Left ventricle myocardium inferior (tissue), 1 donor: Measurements from ENCODE around the gene IMPG2. TPM values are rescaled to one million over a fixed set of nuclear protein-coding genes. Genes with fewer than 3 reads are reported as not detected.

Experiments used
- DNase-seq: peaks from one replicate; pipeline ENCODE4 v3.0.0-alpha.2; 2020
- H3K27ac ChIP-seq: fragments of 200-600 bp; replicated peaks from 2 replicates; pipeline ENCODE4 v1.8.0; 2021
- H3K27me3 ChIP-seq: fragments of 200-600 bp; 2 replicates; pipeline ENCODE4 v1.8.0; 2021; ENCODE audit warnings: low read depth
- H3K36me3 ChIP-seq: fragments of 200-600 bp; 2 replicates; pipeline ENCODE4 v1.8.0; 2021
- H3K4me1 ChIP-seq: fragments of 200-600 bp; 2 replicates; pipeline ENCODE4 v1.8.0; 2021
- H3K4me3 ChIP-seq: fragments of 200-600 bp; 2 replicates; pipeline ENCODE4 v1.8.0; 2021; ENCODE audit warnings: mild to moderate bottlenecking, moderate library complexity
- H3K9me3 ChIP-seq: fragments of 200-600 bp; replicated peaks from 2 replicates; pipeline ENCODE4 v1.8.0; 2021
- intact Hi-C: fragments of 100-400 bp; cut with micrococcal nuclease; formaldehyde crosslinking; loops from one replicate; pipeline ENCODE4 v1.11.0; 2022
- total RNA-seq: library from RNA; stranded (reverse); fragmentation: NEBNext Ultra II Directional; extraction: Animal tissue kit (Norgen Biotek cat#: 25700); gene quantifications from one replicate; pipeline ENCODE4 v1.2.1, GENCODE V29; 2021
- TF ChIP-seq, protein P1 (sequence below): fragments of 200-600 bp; IDR thresholded peaks from 2 replicates; pipeline ENCODE4 v1.8.0; 2021; ENCODE audit warnings: antibody characterized with exemption, mild to moderate bottlenecking, borderline replicate concordance
- donor health status: DM: no; HTN: yes; CAD: no; lungs with severe emphysema.

IMPG2 gene
- total RNA-seq, 1 donor from 2014 or later, result 0.11 TPM

DNA sequence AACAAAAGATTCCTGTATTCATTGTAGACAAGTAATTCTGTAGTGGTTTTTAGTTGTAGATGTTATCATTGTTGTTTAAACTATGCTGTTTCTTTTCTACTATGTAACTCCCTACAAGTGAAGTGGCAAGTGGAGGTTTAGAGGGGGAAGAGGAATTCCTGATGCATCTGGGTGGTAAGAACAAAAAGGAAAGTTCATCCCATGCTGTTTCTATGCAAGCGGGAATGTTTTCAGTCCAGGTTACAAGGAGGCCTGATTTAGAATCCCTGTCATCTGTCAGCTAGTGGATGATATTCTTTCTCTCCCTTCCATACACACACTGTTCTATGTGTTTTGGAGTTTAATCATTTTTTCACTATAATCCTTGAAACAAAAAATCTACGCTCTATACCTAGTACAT lies 67.4 kb downstream of the IMPG2 start:
- H3K4me3 ChIP-seq, result no peak overlapping the region
- DNase-seq, result no peak
- no peaks in the 10 kb centered on the region for H3K4me1 ChIP-seq
- TF ChIP-seq, protein P1, sequence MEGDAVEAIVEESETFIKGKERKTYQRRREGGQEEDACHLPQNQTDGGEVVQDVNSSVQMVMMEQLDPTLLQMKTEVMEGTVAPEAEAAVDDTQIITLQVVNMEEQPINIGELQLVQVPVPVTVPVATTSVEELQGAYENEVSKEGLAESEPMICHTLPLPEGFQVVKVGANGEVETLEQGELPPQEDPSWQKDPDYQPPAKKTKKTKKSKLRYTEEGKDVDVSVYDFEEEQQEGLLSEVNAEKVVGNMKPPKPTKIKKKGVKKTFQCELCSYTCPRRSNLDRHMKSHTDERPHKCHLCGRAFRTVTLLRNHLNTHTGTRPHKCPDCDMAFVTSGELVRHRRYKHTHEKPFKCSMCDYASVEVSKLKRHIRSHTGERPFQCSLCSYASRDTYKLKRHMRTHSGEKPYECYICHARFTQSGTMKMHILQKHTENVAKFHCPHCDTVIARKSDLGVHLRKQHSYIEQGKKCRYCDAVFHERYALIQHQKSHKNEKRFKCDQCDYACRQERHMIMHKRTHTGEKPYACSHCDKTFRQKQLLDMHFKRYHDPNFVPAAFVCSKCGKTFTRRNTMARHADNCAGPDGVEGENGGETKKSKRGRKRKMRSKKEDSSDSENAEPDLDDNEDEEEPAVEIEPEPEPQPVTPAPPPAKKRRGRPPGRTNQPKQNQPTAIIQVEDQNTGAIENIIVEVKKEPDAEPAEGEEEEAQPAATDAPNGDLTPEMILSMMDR, result no peak
- no peaks in the 10 kb centered on the region for H3K9me3 ChIP-seq
- H3K27ac ChIP-seq, result no peak overlapping the region
- intact Hi-C loops, result no loop called here
- no peaks in the 10 kb centered on the region for H3K27me3 ChIP-seq
- no peaks in the 10 kb centered on the region for H3K36me3 ChIP-seq

DNA sequence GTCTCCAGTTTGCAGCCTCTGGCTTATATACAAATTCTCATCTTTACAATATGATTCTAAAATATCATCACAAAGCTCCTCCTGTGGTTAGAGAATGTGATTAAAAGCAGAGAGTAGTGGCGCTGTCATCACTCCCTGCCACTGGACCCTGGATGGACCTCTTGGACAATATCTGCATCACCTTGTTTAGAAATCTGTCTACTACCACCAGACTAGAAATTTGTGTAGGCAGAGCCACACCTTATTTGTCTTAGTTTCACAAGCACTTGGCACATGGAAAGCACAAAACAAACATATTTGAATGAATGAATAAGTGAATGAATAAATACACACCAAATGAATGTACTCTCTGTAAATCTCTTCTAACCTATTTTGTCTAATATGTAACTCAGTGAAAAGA lies 68.1 kb downstream of the IMPG2 start:
- H3K9me3 ChIP-seq, result no peaks in the 10 kb centered on the region
- no peaks in the 10 kb centered on the region for H3K27me3 ChIP-seq
- TF ChIP-seq, protein P1, result no peak
- no peak overlapping the region for H3K27ac ChIP-seq
- no peaks in the 10 kb centered on the region for H3K4me1 ChIP-seq
- no peak overlapping the region for H3K4me3 ChIP-seq
- DNase-seq, result no peak
- H3K36me3 ChIP-seq, result no peaks in the 10 kb centered on the region
- intact Hi-C loops, result no loop called here

DNA sequence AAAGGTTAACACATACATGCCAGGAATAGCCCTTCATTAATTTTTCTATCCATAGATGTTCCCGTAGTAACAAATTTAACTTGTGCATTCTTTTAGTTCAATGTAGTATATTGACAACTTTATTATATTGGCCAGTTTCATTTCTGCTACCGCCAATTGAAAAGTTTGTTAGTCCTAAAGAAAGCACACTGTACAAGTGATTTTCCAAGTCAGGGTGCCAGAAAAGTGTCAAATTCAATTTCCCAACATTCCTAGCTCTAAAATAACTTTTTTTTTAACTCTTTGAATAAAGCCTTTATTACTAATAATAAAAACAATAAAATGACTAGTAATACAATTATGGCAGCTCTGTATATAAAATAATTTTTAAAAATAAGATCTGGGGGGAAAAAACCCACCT lies 68.9 kb downstream of the IMPG2 start:
- intact Hi-C loops, result no loop called here
- no peaks in the 10 kb centered on the region for H3K4me1 ChIP-seq
- no peaks in the 10 kb centered on the region for H3K36me3 ChIP-seq
- no peak overlapping the region for H3K4me3 ChIP-seq
- TF ChIP-seq, protein P1, result no peak
- no peak overlapping the region for H3K27ac ChIP-seq
- H3K9me3 ChIP-seq, result no peaks in the 10 kb centered on the region
- H3K27me3 ChIP-seq, result no peaks in the 10 kb centered on the region
- no peak for DNase-seq

DNA sequence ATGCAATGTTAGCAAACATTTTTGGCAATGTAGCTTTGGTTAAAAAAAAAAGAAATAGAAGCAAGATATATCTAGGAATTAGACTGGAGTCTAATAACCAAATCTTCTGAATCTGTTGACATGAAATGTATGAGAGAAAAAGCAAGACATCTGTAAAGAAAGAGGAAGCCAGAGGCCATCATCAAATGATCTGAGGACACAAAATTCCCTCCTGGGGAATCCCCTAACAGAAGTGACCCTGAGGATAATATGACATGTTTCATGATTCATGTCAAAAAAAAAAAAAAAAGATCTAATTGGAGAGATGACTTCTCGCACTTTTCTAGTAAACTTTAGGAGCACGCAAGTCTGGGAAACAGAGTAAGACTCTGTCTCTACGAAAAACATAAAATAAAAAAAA lies 70.9 kb downstream of the IMPG2 start:
- Histone ChIP-seq H3K27me3 (no peaks in the 10 kb centered on the region), H3K4me3 (no peak overlapping the region), H3K4me1 (no peaks in the 10 kb centered on the region), H3K9me3 (no peaks in the 10 kb centered on the region), H3K36me3 (no peaks in the 10 kb centered on the region), H3K27ac (no peak overlapping the region)
- intact Hi-C loops, result no loop called here
- DNase-seq, result no peak
- TF ChIP-seq, protein P1, result no peak

DNA sequence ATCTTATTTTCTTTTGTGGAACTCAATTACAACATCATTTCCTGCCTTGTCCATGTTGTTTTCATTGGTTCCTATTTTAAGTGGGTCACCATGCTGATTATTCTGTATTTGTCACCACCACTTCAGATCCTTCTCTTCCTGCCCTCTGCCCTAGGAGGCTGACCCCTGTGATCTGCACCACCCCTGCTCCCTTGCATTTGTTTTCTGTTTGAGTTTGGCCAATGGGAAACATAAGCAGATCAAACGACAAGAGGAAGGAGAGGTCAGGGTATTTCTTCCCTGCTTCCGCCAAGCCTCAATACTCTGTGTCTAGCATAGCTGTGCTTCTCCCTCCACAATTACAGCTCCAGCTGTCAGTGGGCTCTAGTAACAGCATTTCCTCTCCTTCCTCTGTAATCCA lies 71.6 kb downstream of the IMPG2 start:
- H3K4me3 ChIP-seq, result no peak overlapping the region
- H3K36me3 ChIP-seq, result no peaks in the 10 kb centered on the region
- H3K27me3 ChIP-seq, result no peaks in the 10 kb centered on the region
- no peaks in the 10 kb centered on the region for H3K9me3 ChIP-seq
- H3K27ac ChIP-seq, result no peak overlapping the region
- H3K4me1 ChIP-seq, result no peaks in the 10 kb centered on the region
- no peak for DNase-seq
- intact Hi-C loops, result no loop called here
- TF ChIP-seq, protein P1, result no peak

DNA sequence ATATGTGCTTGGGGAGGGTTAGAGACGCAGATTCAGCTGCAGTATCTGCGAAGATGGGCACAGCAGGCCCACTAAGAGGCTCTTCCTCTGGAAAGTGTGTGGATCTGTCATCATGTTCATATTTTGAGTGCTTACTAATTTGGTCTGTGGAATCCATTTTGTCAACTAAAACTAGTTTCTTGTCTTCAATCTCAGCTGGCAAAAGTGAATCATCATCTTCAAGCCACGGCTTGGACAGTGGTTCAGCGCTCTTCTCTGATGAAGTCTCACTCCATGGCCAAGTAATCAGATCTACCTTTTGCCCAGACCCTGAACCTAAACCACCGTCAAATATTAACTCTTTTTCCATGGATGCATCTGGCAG lies 76.2 kb downstream of the IMPG2 start:
- H3K27me3 ChIP-seq, result no peaks in the 10 kb centered on the region
- no peaks in the 10 kb centered on the region for H3K36me3 ChIP-seq
- H3K4me3 ChIP-seq, result no peak overlapping the region
- TF ChIP-seq, protein P1, result no peak
- intact Hi-C loops, result no loop called here
- H3K27ac ChIP-seq, result no peak overlapping the region
- H3K4me1 ChIP-seq, result no peaks in the 10 kb centered on the region
- DNase-seq, result no peak
- no peaks in the 10 kb centered on the region for H3K9me3 ChIP-seq
